Choroid plexus epithelial cell (primary cell): Measurements from ENCODE around the gene PRM1.

Source experiments
- DNase-seq: peaks from one replicate; pipeline ENCODE4 v3.0.0-alpha.2; 2010; ENCODE audit warnings: low read depth
- H3K4me3 ChIP-seq: 2 replicates; pipeline ENCODE4 v1.5.1; 2011; ENCODE audit warnings: low read depth, mild to moderate bottlenecking, control low read depth, low read length, moderate library complexity
- CTCF ChIP-seq: conservative IDR thresholded peaks from 2 replicates; pipeline ENCODE4 v1.5.1; 2011; ENCODE audit warnings: low read depth, mild to moderate bottlenecking, control low read depth, inconsistent platforms, low read length, moderate library complexity

PRM1 gene

GRCh38 chr16:11254913-11255736, 26.0 kb downstream of the PRM1 start:
- TF ChIP-seq CTCF: no peak
- peak; percentile 61 for DNase-seq
- H3K4me3 ChIP-seq: peak overlapping the region; percentile 84

- TF ChIP-seq CTCF: peak; percentile 3
- peak overlapping the region; percentile 84 for H3K4me3 ChIP-seq
- DNase-seq: no peak
Measured at GRCh38 chr16:11253995-11254912, 26.9 kb downstream of the PRM1 start.

- DNase-seq: peak; percentile 30
- peak overlapping the region; percentile 84 for H3K4me3 ChIP-seq
- TF ChIP-seq CTCF: no peak
Measured at GRCh38 chr16:11253009-11253994, 27.8 kb downstream of the PRM1 start.

- no peak for TF ChIP-seq CTCF
- no peak overlapping the region for H3K4me3 ChIP-seq
Measured at GRCh38 chr16:11252482-11252931, 28.6 kb downstream of the PRM1 start.

GRCh38 chr16:11251525-11252481, 29.3 kb downstream of the PRM1 start:
- DNase-seq: peak; percentile 87
- no peak for TF ChIP-seq CTCF
- H3K4me3 ChIP-seq: no peak overlapping the region

More at GRCh38 chr16:11252482-11252931, 28.6 kb downstream of the PRM1 start:
- DNase-seq: no peak
